Lower leg skin (tissue), 3 donors: ENCODE measurements around the gene NT5DC3.

Experiments used
- CTCF ChIP-seq, 3 donors: fragments of 450-650 bp; IDR thresholded peaks; one replicate each; pipeline ENCODE4 v1.5.1; 2016; ENCODE audit warnings: antibody characterized with exemption in 3 of 3, mild to moderate bottlenecking in 3 of 3, moderate library complexity in 2 of 3
- POLR2A ChIP-seq, 2 donors: fragments of 450-650 bp; IDR thresholded peaks; one replicate each; pipeline ENCODE4 v1.6.1; 2016 to 2017; ENCODE audit warnings: antibody characterized with exemption in 2 of 2, mild to moderate bottlenecking in 1 of 2, moderate library complexity in 1 of 2

- TF ChIP-seq CTCF (IDR thresholded peaks at IDR 0.05) (no peak), POLR2A (IDR thresholded peaks at IDR 0.05) (no peak)
These were observed 23.2 kb downstream of the NT5DC3 start for GRCh38 chr12:103817791-103818190.
